Large intestine (tissue), 3 donors: ENCODE data around the gene NCAM2. TPM values are rescaled to one million over a fixed set of nuclear protein-coding genes. Genes with fewer than 3 reads are reported as not detected.

Experiments used
- DNase-seq, 2 donors: peaks; one replicate each; pipeline versions ENCODE4 v3.0.0 to v3.0.0-alpha.2; 2013
- H3K27ac ChIP-seq: one replicate; pipeline ENCODE4 v1.5.1; 2013; ENCODE audit warnings: low read length
- H3K27me3 ChIP-seq: 2 replicates; pipeline ENCODE4 v1.6.1; 2013; ENCODE audit warnings: low read length; ENCODE audit not compliant: control insufficient read depth, insufficient read depth
- H3K36me3 ChIP-seq: 2 replicates; pipeline ENCODE4 v1.6.1; 2013; ENCODE audit warnings: low read length; ENCODE audit not compliant: control insufficient read depth, insufficient read depth
- H3K4me1 ChIP-seq: one replicate; pipeline ENCODE4 v1.6.1; 2013; ENCODE audit warnings: low read length; ENCODE audit not compliant: control insufficient read depth, insufficient read depth
- H3K4me3 ChIP-seq: one replicate; pipeline ENCODE4 v1.5.1; 2013; ENCODE audit warnings: low read length
- H3K9me3 ChIP-seq: one replicate; pipeline ENCODE4 v1.6.1; 2013; ENCODE audit warnings: mild to moderate bottlenecking, low read depth, low read length, moderate library complexity; ENCODE audit not compliant: control insufficient read depth
- WGBS: methylation state at CpG from one replicate; pipeline ENCODE4 v1.1.5; 2013; ENCODE audit warnings: low lambda C conversion rate; ENCODE audit not compliant: insufficient coverage; 5-methylcytosine and 5-hydroxymethylcytosine counted together
- polyA plus RNA-seq: library from polyadenylated mRNA; unstranded; fragments of 120-200 nt; gene quantifications from one replicate; pipeline ENCODE4 v1.2.1, GENCODE V29; 2013

Gene NCAM2
- polyA plus RNA-seq, 1 donor, result 7.7 TPM

DNA sequence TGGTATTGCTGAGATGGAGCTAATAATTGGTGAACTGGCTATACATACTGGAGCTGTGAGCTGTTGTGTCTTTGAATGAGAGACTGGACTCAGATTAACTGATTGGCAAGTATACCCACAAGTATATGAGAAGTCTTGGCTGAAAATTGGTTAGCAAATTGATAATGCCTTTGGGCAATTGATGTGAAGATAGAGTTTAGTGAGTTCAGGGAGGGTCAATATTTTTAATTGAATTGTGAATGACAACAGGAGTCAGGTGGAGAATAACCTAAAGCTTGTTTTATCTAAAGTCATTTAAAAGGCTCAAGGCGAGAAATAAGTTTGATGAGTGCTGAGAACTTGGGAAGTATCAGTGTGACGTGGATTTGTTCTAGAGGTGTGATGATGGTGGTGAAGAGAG, 27.5 kb downstream of the NCAM2 start:
- no peaks in the 10 kb centered on the region for H3K36me3 ChIP-seq
- H3K4me1 ChIP-seq, result no peaks in the 10 kb centered on the region
- H3K4me3 ChIP-seq, result no peak overlapping the region
- 100% methylated on average over 2 of the region's 2 CpGs for WGBS
- no peaks in the 10 kb centered on the region for H3K27me3 ChIP-seq
- no peaks in the 10 kb centered on the region for H3K9me3 ChIP-seq
- no peak for DNase-seq
- no peak overlapping the region for H3K27ac ChIP-seq

DNA sequence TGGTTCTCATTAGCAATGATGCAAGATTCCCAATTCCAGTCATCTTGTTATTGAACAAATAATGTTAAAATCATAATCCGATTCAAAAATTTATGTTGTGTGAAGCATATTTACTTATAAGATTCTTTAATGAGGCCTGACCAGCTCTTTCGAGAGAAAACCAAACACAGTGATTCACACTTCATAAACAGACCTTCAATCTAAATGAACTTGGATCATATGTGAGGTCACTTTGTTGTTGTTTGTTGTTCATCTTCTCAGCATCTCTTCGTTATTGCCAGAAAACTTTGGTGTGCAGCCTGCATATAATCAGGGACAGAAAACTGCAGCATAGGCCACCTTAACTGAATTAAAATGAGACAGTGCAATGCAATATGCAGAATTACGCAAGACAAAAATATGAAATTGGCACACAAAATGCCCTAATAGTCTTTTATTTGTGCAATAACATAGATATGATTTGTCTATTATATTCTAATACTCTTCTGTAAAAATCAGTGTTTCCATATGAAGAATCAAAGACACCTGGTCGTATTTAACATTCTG, 30.1 kb downstream of the NCAM2 start:
- Histone ChIP-seq H3K4me3 (no peak overlapping the region), H3K9me3 (no peaks in the 10 kb centered on the region), H3K27ac (no peak overlapping the region), H3K27me3 (no peaks in the 10 kb centered on the region), H3K4me1 (no peaks in the 10 kb centered on the region), H3K36me3 (no peaks in the 10 kb centered on the region)
- WGBS, result 51% methylated on average over 4 of the region's 5 CpGs
- DNase-seq, result no peak

DNA sequence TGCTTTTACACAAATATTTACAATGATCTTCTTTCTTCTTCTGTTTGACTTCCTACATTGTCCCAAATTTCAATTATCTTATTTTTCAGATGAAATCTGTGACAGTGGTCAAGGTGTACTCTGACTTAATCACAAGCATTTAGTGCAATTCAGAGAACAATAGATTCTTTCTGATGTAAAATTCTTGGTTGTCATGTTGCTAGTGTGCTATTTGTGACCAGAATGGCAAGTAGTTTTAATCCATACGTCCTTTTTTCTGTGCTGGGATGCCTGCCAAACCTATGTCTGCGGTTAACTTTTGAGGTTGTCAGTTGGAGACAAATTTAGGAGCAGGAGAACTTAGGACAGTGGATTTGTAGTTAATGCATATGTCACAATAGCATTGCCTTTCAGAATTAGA, 31.0 kb downstream of the NCAM2 start:
- H3K36me3 ChIP-seq, result no peaks in the 10 kb centered on the region
- no peaks in the 10 kb centered on the region for H3K9me3 ChIP-seq
- no peak overlapping the region for H3K4me3 ChIP-seq
- H3K4me1 ChIP-seq, result no peaks in the 10 kb centered on the region
- no peak for DNase-seq
- H3K27me3 ChIP-seq, result no peaks in the 10 kb centered on the region
- no CpG with 5 or more reads among the region's 2 CpGs for WGBS
- H3K27ac ChIP-seq, result no peak overlapping the region

DNA sequence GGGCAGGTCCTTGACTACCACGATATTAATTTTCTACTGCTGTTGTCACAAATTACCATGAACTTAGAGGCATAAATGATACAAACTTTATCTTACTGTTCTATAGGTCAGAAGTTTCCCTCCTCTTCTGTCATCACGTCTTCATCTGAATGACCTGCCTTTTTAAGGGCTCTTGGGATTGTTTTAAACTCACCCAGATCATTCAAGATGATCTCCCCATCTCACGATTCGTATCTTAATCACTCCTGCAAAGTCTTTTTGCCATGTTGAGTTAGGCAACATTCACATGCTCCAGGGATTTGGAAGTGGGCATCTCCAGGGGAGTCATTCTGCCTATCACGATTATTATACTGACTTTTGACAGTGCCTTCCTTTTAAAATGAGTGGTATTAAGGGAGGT, 32.1 kb downstream of the NCAM2 start:
- 100% methylated on average over 3 of the region's 5 CpGs for WGBS
- H3K36me3 ChIP-seq, result no peaks in the 10 kb centered on the region
- no peak overlapping the region for H3K27ac ChIP-seq
- no peaks in the 10 kb centered on the region for H3K27me3 ChIP-seq
- H3K4me1 ChIP-seq, result no peaks in the 10 kb centered on the region
- no peaks in the 10 kb centered on the region for H3K9me3 ChIP-seq
- no peak for DNase-seq
- no peak overlapping the region for H3K4me3 ChIP-seq

DNA sequence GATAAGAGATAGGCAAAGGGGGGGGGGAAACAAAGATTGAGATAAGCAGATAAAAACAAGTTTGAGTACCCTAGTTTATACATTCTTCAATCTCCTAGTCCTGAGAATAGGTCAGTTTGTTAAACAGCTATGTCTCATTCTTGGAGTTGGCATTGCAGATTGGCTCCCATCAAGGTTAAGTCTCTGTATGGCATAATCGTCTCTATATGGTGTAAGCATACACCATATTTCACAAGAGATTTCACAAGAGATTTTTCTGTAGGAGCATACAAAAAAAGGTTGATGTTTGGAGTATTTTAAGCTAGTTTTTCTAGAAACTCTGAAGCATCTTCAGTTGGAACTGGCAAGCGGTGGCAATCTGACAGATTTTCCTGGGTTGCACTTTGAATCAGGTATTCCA, 35.8 kb downstream of the NCAM2 start:
- WGBS, result no CpG with 5 or more reads among the region's 2 CpGs
- DNase-seq, result no peak
- no peaks in the 10 kb centered on the region for H3K9me3 ChIP-seq
- no peak overlapping the region for H3K4me3 ChIP-seq
- H3K27ac ChIP-seq, result no peak overlapping the region
- H3K36me3 ChIP-seq, result no peaks in the 10 kb centered on the region
- H3K4me1 ChIP-seq, result no peaks in the 10 kb centered on the region
- no peaks in the 10 kb centered on the region for H3K27me3 ChIP-seq

DNA sequence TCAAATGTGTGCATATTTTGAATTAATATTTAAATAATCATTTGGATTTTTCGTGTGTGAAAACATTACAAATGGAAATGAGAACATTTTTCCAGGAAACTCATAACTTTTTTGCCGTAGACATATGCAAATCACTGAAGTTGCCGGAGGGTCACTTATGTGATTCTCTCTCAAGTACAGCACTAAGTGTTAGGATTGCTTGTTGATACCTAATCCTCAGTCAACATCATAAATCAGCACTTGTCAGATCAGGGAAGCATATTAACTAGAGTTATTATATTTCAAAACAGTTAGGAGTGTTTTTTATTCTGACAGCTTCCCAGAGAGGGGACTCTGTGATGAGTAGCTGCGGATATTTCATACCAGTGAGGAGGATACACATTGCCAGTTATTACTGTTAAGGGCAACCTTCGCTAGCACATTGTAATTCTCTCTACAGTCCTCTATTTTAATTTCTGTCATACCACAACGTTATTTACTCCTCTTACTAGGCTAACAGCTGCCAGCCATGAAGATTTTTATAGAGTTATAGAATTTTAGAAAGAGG, 41.5 kb downstream of the NCAM2 start:
- no peaks in the 10 kb centered on the region for H3K36me3 ChIP-seq
- no peaks in the 10 kb centered on the region for H3K4me1 ChIP-seq
- 100% methylated on average over 1 of the region's 6 CpGs for WGBS
- H3K27ac ChIP-seq, result no peak overlapping the region
- H3K27me3 ChIP-seq, result no peaks in the 10 kb centered on the region
- no peak overlapping the region for H3K4me3 ChIP-seq
- DNase-seq, result no peak
- H3K9me3 ChIP-seq, result no peaks in the 10 kb centered on the region

DNA sequence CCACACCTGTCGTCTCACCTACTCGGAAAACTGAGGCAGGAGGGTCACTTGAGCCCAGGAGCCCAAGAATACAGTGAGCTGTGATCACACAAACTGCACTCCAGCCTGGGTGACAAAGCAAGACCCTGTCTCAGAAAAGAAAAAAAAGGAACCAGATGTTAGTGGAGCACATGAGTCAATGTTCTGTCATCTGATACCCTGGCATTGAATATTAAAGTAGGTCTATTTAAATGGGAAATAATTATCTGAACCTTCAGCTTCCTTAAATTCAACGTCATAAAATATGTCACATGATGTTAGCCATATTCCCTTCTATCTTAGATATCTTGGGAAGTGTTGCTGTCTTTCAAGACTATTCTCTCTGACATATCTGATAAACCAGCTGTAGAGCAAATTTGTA, 47.3 kb downstream of the NCAM2 start:
- no peaks in the 10 kb centered on the region for H3K4me1 ChIP-seq
- no CpG with 5 or more reads among the region's 3 CpGs for WGBS
- no peaks in the 10 kb centered on the region for H3K9me3 ChIP-seq

DNA sequence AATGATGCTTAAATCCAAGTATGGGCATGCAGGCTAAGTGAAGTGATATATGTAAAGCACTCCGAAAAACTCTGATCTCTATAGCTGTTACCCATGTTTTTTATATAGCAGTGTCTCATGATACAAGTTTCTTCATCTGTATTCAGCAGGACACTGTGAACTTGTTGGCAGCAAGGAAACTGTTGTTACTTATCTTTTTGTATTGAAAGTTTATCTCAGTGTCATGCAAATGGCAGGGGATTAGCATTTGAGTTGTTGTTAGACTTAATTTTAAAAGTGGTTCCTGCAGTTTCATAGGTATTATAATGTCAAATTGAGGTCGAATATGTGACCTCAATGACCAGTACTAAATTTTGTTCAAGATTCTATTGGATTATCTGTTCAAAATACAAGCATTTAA, 47.9 kb downstream of the NCAM2 start:
- no peak overlapping the region for H3K27ac ChIP-seq
- no peaks in the 10 kb centered on the region for H3K36me3 ChIP-seq
- H3K9me3 ChIP-seq, result no peaks in the 10 kb centered on the region
- H3K27me3 ChIP-seq, result no peaks in the 10 kb centered on the region
- no peak for DNase-seq
- H3K4me3 ChIP-seq, result no peak overlapping the region
- WGBS, result no CpG with 5 or more reads among the region's 2 CpGs
- no peaks in the 10 kb centered on the region for H3K4me1 ChIP-seq

More for the DNA sequence above, 47.3 kb downstream of the NCAM2 start:
- Histone ChIP-seq H3K4me3 (no peak overlapping the region), H3K27me3 (no peaks in the 10 kb centered on the region), H3K36me3 (no peaks in the 10 kb centered on the region), H3K27ac (no peak overlapping the region)
- no peak for DNase-seq

DNA sequence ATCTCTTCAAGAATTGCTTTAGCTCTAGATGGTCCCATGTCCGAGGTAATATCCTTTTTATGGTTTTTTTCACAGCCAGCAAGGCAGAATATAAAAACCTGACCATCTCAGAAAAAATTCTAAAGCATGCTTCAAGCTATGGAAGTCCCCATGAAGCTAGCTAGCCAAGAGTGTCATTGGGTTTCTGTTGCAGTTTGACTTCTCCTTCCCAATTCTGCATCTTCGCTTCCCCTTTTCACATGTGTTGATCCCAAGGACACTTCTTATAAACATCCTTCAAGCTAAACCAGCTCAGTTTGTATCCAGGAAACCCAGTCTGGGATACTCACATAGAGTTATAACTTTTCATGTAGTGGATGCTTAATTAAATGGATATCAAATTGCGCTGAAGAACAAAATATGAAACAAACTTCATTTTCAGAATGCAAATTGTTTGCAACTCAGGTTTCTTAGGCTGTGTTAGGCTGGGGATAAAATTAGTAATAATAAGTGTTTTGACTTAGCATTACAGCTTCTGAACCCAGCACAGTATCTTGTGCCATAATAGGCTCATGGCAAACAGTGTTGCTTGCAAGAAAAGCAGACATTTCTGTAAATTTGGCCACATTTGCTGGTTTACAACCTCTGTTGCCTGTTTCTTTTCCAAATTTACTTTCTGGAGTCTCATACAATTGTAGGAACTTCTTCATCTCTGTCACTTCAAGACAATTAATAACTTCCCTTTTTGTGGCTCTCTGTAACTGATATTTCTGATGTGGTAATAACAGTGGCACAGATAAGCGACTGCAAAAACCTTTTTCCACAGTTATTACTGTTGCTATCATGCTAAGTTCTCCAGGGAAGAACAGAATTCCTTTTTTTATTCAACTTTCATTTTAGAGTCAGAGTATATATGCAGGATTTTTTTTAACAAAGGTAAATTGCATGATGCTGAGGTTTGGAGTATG, 53.2 kb downstream of the NCAM2 start:
- H3K27me3 ChIP-seq, result no peaks in the 10 kb centered on the region

DNA sequence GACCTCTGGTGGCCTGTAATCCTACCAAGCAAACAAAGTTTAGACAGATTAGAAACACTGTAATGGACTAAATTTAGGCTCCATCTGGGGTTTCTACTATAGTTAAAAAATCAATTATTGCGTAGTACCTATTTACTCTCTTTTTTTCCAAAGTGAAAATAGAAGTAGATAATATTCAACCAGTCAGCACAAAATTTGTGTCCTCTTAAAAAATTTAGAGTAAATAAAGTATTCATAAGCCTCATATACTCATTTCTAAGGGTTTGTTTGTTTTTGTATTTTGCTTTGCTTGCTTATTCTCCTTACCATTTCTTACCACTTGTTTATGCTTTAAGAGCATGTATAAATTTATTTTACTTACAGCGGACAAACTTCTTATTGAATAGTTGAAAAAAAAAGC, 54.5 kb downstream of the NCAM2 start:
- Histone ChIP-seq H3K4me3 (no peak overlapping the region), H3K4me1 (no peaks in the 10 kb centered on the region), H3K27me3 (no peaks in the 10 kb centered on the region), H3K27ac (no peak overlapping the region), H3K36me3 (no peaks in the 10 kb centered on the region), H3K9me3 (peaks cover 2% of the 10 kb centered on the region)
- WGBS, result 74% methylated on average over 2 of the region's 2 CpGs
- no peak for DNase-seq

More for the DNA sequence above, 53.2 kb downstream of the NCAM2 start:
- Histone ChIP-seq H3K4me3 (no peak overlapping the region), H3K9me3 (peaks cover 2% of the 10 kb centered on the region), H3K36me3 (no peaks in the 10 kb centered on the region), H3K4me1 (no peaks in the 10 kb centered on the region), H3K27ac (no peak overlapping the region)
- DNase-seq, result no peak
- WGBS, result 100% methylated on average over 1 of the region's 4 CpGs
